GM12874 (cell line): Measurements from ENCODE around the gene CPED1.
A peak's percentile ranks its signal among the peaks of the same experiment; 100 is the strongest.

Experiments
- CTCF ChIP-seq: IDR thresholded peaks from 2 replicates; pipeline ENCODE4 v1.5.1; 2011; ENCODE audit warnings: low read depth, mild to moderate bottlenecking, control low read depth, low read length, moderate library complexity; ENCODE audit not compliant: insufficient read depth

The CPED1 gene

GRCh38 chr7:121081327-121081936, 92.9 kb downstream of the CPED1 start:
- TF ChIP-seq CTCF = peak; percentile 45; the same call in 1 of the 2 replicates

GRCh38 chr7:121082400-121083101, 94.0 kb downstream of the CPED1 start:
- TF ChIP-seq CTCF = no peak

- TF ChIP-seq CTCF = no peak
Measured at GRCh38 chr7:121083138-121083789, 94.8 kb downstream of the CPED1 start.

- no peak for TF ChIP-seq CTCF
Measured at GRCh38 chr7:121083790-121084251, 95.3 kb downstream of the CPED1 start.

GRCh38 chr7:121084256-121084655, 95.7 kb downstream of the CPED1 start:
- TF ChIP-seq CTCF = no peak

- no peak for TF ChIP-seq CTCF
Measured at GRCh38 chr7:121084748-121085336, 96.3 kb downstream of the CPED1 start.

- no peak for TF ChIP-seq CTCF
Measured at GRCh38 chr7:121085922-121086321, 97.4 kb downstream of the CPED1 start.
